ENCODE data around the gene ELAC2.
"Not testable (repeated sequence)": the region's sequence is repeated elsewhere in the genome, so short reads cannot be mapped to it uniquely, and the experiment has no call there.

ELAC2 gene

GRCh38 chr17:12987120-12987519 lies 30.7 kb downstream of the ELAC2 start:
- DNase-seq, result no peak

GRCh38 chr17:12985431-12986293 lies 32.2 kb downstream of the ELAC2 start:
- DNase-seq, result no peak

DNA sequence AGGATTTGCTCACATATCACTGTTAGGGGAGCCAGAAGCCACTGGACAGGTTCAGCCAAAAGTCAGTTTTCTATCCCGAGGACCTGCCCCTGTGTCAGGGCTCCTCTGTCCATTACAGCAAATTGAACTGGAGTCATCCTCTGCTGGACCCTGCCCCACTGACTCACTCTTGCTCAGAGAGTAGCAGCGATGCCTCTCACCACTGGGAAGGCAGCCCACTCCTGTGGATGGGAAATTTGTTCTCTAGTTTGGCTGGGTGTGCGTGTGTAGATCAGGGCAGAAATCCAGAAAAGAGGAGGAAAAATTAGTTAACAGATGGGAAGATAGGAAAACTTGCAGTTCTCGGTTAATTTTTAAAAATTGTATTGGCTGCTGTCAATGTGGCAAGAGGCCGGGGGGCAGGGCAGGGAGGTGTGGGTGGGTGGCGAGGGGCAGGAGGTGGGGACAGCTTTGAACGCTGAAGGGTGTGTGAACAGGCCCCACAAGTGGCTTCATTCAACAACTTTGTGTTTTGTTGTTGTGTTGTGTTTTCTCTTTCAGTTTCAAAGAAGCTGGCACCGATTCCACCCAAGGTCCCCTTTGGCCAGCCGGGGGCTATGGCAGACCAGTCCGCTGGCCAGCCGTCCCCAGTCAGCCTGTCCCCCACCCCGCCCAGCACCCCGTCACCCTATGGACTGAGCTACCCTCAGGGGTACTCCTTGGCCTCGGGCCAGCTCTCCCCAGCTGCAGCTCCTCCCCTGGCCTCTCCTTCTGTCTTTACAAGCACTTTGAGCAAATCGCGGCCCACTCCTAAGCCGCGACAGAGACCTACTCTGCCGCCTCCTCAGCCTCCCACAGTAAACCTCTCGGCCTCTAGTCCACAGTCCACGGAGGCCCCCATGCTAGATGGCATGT lies 33.6 kb downstream of the ELAC2 start:
- no peak for DNase-seq

DNA sequence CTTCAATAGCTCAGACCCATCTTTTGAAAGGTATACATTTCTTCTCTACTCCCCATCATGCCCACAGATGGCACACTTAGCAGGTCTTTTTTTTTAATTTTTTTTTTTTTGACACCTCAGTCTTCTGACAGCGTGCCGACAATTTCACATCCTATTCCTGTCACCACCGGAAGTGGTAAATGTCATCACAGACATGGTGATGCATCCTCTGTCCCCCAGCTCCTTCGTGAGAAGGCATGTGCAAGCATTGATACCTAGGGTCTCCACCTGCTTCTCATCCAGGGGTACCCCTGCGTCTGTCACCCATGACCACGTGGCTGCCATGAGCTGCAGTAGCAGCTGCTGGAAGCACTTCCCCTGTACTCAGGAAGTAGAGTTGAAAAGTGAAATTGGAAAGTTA lies 35.6 kb downstream of the ELAC2 start:
- DNase-seq, result no peak

DNA sequence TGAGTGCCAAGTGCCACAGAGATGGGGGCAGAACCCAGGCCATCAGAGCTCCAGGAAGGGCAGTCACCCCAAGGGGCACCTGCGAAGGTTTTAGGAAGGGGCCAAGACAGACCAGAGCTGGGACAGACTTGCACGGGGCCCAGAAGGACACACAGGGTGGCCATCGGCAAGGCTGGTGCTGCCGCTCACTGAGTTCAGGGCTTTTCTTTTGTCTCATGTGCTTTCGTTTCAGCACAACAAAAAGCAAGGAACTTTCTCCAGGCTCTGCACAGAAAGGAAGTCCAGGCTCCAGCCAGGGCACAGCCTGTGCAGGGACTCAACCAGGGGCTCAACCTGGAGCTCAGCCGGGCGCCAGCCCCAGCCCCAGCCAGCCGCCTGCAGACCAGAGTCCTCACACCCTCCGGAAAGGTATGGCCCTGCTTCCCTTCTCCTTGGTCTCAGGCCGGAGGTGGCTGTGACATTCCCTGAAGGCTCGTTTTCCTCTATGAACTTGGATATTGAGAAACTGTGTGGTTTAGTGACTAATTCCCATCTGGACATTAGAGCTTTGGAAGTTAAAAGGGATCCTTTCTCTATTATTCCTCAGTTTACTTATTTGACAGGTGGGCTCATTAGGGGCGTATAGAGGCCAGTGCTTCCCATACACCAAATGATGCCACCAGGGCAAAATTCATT lies 37.9 kb downstream of the ELAC2 start:
- DNase-seq, result no peak

GRCh38 chr17:12979246-12979645 lies 38.6 kb downstream of the ELAC2 start:
- DNase-seq, result no peak

- DNase-seq, result not testable (repeated sequence)
Observed at GRCh38 chr17:12978787-12979186, 39.0 kb downstream of the ELAC2 start.

DNA sequence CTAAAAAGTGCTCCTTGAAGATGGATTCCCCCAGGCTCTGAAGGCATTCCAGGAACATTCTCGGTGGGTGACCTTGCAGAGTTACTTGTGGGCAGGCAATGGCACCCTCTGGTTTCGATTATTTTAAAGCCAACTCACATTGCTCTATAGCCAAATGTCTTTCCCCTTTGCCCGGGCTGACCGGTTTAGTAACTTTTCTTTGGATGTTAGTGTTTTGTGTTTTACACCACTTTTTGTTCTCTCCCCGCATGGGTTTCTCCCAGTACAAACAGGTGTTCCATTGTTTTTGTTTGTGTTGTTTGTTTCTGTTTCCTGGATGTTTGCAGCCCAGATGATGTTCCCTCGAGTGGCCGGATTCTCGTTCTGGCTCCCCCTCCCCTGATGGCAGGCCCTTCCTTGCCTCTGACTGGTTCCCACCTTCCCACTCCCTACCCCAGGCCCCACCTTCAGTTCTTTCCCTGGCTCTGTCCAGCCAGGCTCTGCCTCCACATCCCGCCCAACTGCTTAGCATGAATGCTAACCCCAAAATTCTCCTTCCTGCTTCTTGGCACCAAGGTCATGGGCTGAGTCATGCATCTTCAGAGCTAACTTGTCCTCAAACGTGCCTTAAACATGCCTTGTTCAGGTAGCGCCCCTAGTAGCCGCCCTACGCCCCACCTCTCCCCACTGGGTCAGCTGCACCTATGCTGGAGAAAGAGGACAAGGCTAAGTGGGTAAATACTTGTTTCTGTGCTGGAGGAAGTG lies 40.6 kb downstream of the ELAC2 start:
- no peak for DNase-seq

GRCh38 chr17:12974005-12974531 lies 43.8 kb downstream of the ELAC2 start:
- DNase-seq, result no peak

DNA sequence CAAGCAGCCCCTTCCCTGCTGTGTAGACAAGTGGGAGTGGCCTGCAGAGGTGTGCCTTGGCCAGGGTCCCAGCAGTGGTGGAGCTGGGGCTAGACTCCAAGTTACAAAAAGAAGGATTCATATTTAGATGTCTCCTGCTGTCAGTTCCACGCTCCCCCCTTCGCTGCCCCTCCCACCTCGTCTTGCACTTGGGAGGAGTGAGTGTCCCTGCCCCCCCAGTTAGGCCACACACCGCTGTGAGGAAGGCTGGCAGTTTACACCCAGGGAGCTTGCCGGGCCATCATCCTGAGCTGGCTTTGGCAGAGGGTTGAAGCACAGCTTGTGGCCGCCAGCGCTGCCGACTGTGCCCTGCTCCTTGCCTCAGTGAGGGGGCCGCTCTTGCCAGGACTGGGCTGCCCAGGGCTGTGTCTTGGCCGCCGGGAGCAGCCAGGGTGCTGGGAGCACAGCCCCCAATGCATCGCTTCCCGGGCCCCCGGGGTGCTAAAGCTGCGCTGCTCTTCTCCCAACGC lies 44.3 kb downstream of the ELAC2 start:
- no peak for DNase-seq

GRCh38 chr17:12967962-12968361 lies 49.9 kb downstream of the ELAC2 start:
- DNase-seq, result no peak

GRCh38 chr17:12966413-12966812 lies 51.4 kb downstream of the ELAC2 start:
- DNase-seq, result no peak

- no peak for DNase-seq
Observed at GRCh38 chr17:12965988-12966387, 51.8 kb downstream of the ELAC2 start.

DNA sequence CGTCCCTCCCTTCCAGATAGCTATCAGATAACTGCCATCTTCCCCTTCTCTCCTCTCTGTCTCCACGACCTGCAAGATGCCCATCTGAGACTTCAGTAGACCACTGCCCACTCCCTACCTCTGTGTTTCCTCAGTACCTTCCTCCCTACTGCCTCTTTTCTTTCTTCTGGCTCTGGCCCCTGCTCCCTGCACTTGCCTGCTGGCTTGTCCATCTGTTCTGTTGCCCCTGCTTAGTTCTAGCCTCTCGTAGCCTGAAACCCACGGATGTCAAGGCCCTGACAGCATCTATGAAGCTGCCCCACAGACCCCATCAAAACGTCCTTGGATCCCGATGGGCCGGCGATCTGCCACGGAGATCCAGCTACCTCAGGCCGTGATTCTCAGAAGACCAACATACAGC lies 53.0 kb downstream of the ELAC2 start:
- no peak for DNase-seq

DNA sequence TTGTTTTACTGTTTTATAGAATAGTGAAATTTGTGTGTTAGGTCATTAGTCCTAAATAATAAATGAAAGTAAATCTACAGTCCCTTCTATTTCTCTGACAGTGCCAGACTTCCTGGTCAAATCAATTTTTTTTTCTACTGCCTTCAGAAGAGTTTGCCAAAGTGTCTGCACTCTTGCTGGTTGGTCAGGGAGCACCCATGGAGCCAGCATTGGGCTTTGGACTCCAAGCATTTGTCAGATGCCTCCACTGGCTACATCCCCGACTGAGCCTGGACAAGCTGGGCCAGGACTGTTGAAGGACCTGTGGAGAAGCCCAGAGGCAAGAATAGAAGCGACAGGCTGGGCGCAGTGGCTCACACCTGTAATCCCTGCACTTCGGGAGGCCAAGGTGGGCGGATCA lies 53.7 kb downstream of the ELAC2 start:
- DNase-seq, result no peak

GRCh38 chr17:12963505-12963904 lies 54.3 kb downstream of the ELAC2 start:
- no peak for DNase-seq

DNA sequence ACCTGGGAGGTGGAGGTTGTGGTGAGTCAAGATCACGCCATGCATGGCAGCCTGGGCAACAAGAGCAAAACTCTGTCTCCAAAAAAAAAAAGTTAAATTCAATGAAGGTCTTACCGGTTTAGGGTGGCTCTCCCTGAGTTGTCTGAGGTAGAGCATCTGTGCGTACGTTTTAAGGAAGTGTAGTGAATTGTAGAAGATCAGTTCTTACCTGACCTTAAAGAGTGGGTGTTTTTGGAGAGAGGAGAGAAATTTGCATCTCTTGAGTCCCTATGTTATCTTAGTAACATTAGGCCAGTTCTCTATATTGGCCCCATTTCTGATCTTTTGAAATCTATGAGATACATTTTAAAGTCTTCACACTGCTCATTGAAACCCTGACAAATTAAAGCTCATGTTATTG lies 56.2 kb downstream of the ELAC2 start:
- no peak for DNase-seq

GRCh38 chr17:12959441-12959840 lies 58.4 kb downstream of the ELAC2 start:
- DNase-seq, result no peak

GRCh38 chr17:12958786-12959185 lies 59.0 kb downstream of the ELAC2 start:
- DNase-seq, result no peak

DNA sequence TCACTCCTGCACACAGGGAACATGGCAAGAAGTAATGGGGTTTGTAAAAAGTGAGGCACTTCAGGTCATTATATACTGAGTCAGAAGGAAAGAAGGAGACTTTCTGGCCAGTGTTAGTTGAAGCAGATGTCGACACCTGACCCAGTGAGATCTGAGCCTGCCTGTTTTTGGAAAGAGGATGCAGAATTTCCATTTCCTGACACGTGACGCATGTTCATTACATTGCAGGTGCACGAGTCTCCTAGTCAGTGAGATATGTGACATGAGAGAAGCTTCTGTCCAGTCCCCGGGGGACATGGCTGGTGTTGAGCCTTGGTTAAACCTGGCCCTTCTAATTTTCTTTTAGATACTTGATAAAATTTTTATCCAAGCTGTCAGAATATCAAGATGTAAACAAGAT lies 62.3 kb downstream of the ELAC2 start:
- no peak for DNase-seq

- no peak for DNase-seq
Observed at GRCh38 chr17:12953156-12953555, 64.7 kb downstream of the ELAC2 start.

DNA sequence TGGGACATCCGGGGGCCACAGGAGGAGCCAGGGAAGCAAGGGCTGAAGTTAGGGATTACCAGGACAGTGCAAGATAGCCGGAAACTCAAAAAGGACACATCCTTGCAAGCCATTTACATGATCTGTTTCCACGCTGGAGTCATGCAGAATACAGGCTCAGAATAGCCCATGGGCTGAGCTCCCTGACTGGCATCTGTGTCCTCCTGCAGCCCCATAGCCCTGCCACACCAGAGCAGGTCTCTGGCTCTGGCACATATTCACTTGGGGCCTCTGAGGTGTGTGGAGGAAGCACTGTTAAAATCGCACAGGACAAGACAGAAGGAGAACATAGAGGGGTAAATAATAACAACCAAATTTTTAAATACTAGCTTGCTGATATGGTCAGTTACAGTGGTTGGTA lies 65.8 kb downstream of the ELAC2 start:
- DNase-seq, result no peak

Data from GDM1 (cell line).